Measurements from ENCODE around the gene ZNF441. TPM values are rescaled to one million over a fixed set of nuclear protein-coding genes. Genes with fewer than 3 reads are reported as not detected.

Gene ZNF441
- total and polyA plus RNA-seq, 10 donors: 5.0 to 17.4 (median 11.8) TPM

DNA sequence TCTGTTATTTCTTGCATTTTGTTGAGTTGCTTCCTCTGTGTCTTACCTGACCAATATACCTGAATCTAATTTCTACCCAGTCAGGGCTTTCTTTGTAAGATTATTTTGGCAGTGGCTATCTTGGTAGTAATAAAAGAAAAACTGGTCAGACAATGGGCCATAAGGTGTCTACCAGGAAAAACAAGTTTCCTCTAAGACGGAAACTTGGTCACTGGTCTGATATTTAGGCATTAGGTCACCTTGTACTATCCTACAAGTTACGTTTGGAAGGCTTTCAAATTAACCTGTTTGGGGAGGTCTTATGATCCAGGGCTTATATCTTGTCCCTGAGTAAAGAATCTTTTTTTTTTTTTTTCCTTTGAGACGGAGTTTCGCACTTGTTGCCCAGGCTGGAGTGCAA lies 37.2 kb upstream of the ZNF441 start:
- H3K27me3 ChIP-seq (replicated peaks in 1 of 7): no peaks in the 10 kb centered on the region
- H3K4me3 ChIP-seq: no peak overlapping the region
- TF ChIP-seq, protein P1, sequence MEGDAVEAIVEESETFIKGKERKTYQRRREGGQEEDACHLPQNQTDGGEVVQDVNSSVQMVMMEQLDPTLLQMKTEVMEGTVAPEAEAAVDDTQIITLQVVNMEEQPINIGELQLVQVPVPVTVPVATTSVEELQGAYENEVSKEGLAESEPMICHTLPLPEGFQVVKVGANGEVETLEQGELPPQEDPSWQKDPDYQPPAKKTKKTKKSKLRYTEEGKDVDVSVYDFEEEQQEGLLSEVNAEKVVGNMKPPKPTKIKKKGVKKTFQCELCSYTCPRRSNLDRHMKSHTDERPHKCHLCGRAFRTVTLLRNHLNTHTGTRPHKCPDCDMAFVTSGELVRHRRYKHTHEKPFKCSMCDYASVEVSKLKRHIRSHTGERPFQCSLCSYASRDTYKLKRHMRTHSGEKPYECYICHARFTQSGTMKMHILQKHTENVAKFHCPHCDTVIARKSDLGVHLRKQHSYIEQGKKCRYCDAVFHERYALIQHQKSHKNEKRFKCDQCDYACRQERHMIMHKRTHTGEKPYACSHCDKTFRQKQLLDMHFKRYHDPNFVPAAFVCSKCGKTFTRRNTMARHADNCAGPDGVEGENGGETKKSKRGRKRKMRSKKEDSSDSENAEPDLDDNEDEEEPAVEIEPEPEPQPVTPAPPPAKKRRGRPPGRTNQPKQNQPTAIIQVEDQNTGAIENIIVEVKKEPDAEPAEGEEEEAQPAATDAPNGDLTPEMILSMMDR (IDR thresholded peaks at IDR 0.05 in 8 of 11, conservative IDR thresholded peaks at IDR 0.05 in 3 of 11): no peak
- no peak for TF ChIP-seq POLR2AphosphoS5 (IDR thresholded peaks at IDR 0.05)
- no peak for TF ChIP-seq POLR2A (IDR thresholded peaks at IDR 0.05)
- peaks cover 0 to 48% (median 6%) of the 10 kb centered on the region in 6 donors for H3K36me3 ChIP-seq
- no peak overlapping the region for H3K27ac ChIP-seq
- intact Hi-C loops (cut with DNase I; ENCODE audit: low total_unique reads): no loop called here
- H3K9me3 ChIP-seq: peaks cover 0 to 46% (median 7%) of the 10 kb centered on the region in 8 donors
- 93 to 96% (median 95%) methylated on average over 4 of the region's 4 CpGs for WGBS, 5 donors
- no peaks in the 10 kb centered on the region for H3K4me1 ChIP-seq
- no peak for DNase-seq

DNA sequence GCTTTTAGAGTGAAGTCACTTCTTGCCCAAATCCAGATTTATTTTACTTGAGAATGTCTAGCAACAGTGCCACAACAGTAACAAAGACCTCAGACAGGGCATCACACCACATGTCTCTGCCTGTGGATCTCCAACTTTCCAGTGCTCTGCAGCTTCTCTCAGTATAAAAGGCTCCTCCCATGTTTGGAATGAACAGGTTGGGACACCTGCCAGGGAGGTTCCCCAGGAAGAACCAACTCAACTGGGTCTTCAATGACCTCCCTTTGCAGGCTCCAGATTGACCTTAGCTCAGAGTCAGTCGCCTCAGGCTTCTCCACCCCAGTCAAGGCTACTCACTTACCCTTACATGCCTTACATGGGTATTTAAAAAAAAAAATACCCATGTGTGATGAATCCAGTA lies 31.4 kb upstream of the ZNF441 start:
- Histone ChIP-seq H3K27ac (no peak overlapping the region), H3K4me3 (no peak overlapping the region), H3K27me3 (replicated peaks in 1 of 7) (no peaks in the 10 kb centered on the region), H3K9me3 (peaks cover 0 to under 1% (median 0%) of the 10 kb centered on the region in 8 donors), H3K4me1 (peaks cover 0 to 33% (median 22%) of the 10 kb centered on the region in 6 donors), H3K36me3 (peaks cover 0 to 8% (median 0%) of the 10 kb centered on the region in 6 donors)
- 57 to 97% (median 94%) methylated on average over 1 of the region's 1 CpG for WGBS, 5 donors
- no peak for DNase-seq
- TF ChIP-seq POLR2AphosphoS5 (IDR thresholded peaks at IDR 0.05): no peak
- TF ChIP-seq POLR2A (IDR thresholded peaks at IDR 0.05): no peak
- TF ChIP-seq, protein P1 (IDR thresholded peaks at IDR 0.05 in 8 of 11, conservative IDR thresholded peaks at IDR 0.05 in 3 of 11): no peak
- intact Hi-C loops (cut with DNase I; ENCODE audit: low total_unique reads): no loop called here

DNA sequence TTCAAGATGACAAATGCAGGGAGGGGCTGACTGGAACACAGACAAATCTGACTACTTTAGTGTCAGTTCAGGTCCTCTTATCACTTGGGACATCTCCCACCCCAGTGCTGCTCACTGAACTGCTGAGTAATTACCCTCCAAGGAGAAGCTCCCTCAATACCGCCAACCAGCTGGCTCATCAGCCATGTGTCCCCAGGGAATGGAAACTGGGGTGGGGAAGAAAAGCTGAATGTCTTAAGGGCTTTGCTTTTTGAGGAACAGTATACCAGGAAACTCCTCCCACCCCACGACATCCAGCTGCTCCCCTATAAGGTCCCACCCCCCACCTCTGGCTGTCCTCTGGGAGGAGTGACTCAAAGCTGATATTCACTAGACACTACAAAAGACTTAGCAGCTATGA lies 30.1 kb upstream of the ZNF441 start:
- Histone ChIP-seq H3K27ac (no peak overlapping the region), H3K36me3 (no peaks in the 10 kb centered on the region), H3K27me3 (replicated peaks in 1 of 7) (no peaks in the 10 kb centered on the region), H3K4me3 (no peak overlapping the region), H3K4me1 (peaks cover 0 to 33% (median 22%) of the 10 kb centered on the region in 6 donors), H3K9me3 (no peaks in the 10 kb centered on the region)
- WGBS, 5 donors: 28 to 47% (median 35%) methylated on average over 2 of the region's 2 CpGs
- TF ChIP-seq POLR2A (IDR thresholded peaks at IDR 0.05) (no peak), POLR2AphosphoS5 (IDR thresholded peaks at IDR 0.05) (no peak)
- TF ChIP-seq, protein P1 (IDR thresholded peaks at IDR 0.05 in 8 of 11, conservative IDR thresholded peaks at IDR 0.05 in 3 of 11): no peak
- intact Hi-C loops (cut with DNase I; ENCODE audit: low total_unique reads): no loop called here
- no peak for DNase-seq

- H3K36me3 ChIP-seq: no peaks in the 10 kb centered on the region
- DNase-seq: peak; percentile 92
- peaks cover 0 to 33% (median 22%) of the 10 kb centered on the region in 6 donors for H3K4me1 ChIP-seq
- H3K9me3 ChIP-seq: no peaks in the 10 kb centered on the region
- peak overlapping the region; percentile 68 to 91 (median 84) for H3K27ac ChIP-seq
- H3K27me3 ChIP-seq (replicated peaks in 1 of 7): no peaks in the 10 kb centered on the region
- H3K4me3 ChIP-seq: peak overlapping the region; percentile 79 to 97 (median 90)
- TF ChIP-seq POLR2A (IDR thresholded peaks at IDR 0.05): no peak
- peak in 2 of 3 donors; percentile 5 to 15 for TF ChIP-seq POLR2AphosphoS5 (IDR thresholded peaks at IDR 0.05)
- TF ChIP-seq, protein P1 (IDR thresholded peaks at IDR 0.05 in 8 of 11, conservative IDR thresholded peaks at IDR 0.05 in 3 of 11): no peak
- 0 to 1% (median 1%) methylated on average over 34 to 52 of the region's 52 CpGs for WGBS, 5 donors
- intact Hi-C loops (cut with DNase I; ENCODE audit: low total_unique reads): no loop called here
These were observed 28.6 kb upstream of the ZNF441 start for GRCh38 chr19:11737964-11738745.
